Osteoblast (primary cell): ENCODE results near the gene P3R3URF. TPM values are rescaled to one million over a fixed set of nuclear protein-coding genes. Genes with fewer than 3 reads are reported as not detected.

Experiments
- DNase-seq: peaks from one replicate; pipeline ENCODE4 v3.0.0; 2011; ENCODE audit warnings: low spot score, mixed read lengths; ENCODE audit not compliant: insufficient read length; ENCODE audit errors: missing footprints
- H2AFZ ChIP-seq: 2 replicates; pipeline ENCODE4 v1.6.0; 2011; ENCODE audit warnings: mild to moderate bottlenecking, low read length
- H3K27ac ChIP-seq: 2 replicates; pipeline ENCODE4 v1.5.1; 2011; ENCODE audit warnings: mild to moderate bottlenecking, low read depth, low read length, moderate library complexity
- H3K27me3 ChIP-seq: 2 replicates; pipeline ENCODE4 v1.6.0; 2012; ENCODE audit warnings: mild to moderate bottlenecking, control low read depth, inconsistent platforms, low read length, moderate library complexity; ENCODE audit not compliant: insufficient read depth
- H3K36me3 ChIP-seq: 2 replicates; pipeline ENCODE4 v1.5.1; 2011; ENCODE audit warnings: mild to moderate bottlenecking, low read length, control low read depth, moderate library complexity; ENCODE audit not compliant: insufficient read depth
- H3K4me1 ChIP-seq: 2 replicates; pipeline ENCODE4 v1.5.1; 2011; ENCODE audit warnings: mild to moderate bottlenecking, low read length, control low read depth, moderate library complexity; ENCODE audit not compliant: insufficient read depth
- H3K4me2 ChIP-seq: 2 replicates; pipeline ENCODE4 v1.6.0; 2011; ENCODE audit warnings: mild to moderate bottlenecking, low read length; ENCODE audit not compliant: insufficient read depth
- H3K4me3 ChIP-seq: fragments of 200-600 bp; sonication (generic); 3 replicates; pipeline ENCODE4 v1.5.1; 2012; ENCODE audit warnings: mild to moderate bottlenecking, low read length, inconsistent platforms; ENCODE audit not compliant: insufficient read depth
- H3K79me2 ChIP-seq: 2 replicates; pipeline ENCODE4 v1.6.0; 2012; ENCODE audit warnings: mild to moderate bottlenecking, low read length, control low read depth, inconsistent platforms; ENCODE audit not compliant: insufficient read depth
- H3K9me3 ChIP-seq: 2 replicates; pipeline ENCODE4 v1.5.1; 2011; ENCODE audit warnings: low read depth, low read length, control low read depth
- H4K20me1 ChIP-seq: 2 replicates; pipeline ENCODE4 v1.6.0; 2012; ENCODE audit warnings: mild to moderate bottlenecking, low read length, control low read depth; ENCODE audit not compliant: insufficient read depth
- total RNA-seq: library from RNA; depleted of rRNA; stranded (reverse); fragments of >200 nt; gene quantifications from 2 replicates; pipeline ENCODE4 v1.2.3, GENCODE V29; 2012
- TF ChIP-seq, protein P1 (sequence below): IDR thresholded peaks from 2 replicates; pipeline ENCODE4 v1.5.1; 2011; ENCODE audit warnings: mild to moderate bottlenecking, low read depth, low read length, moderate library complexity; ENCODE audit errors: extremely low read depth

Gene P3R3URF
- total RNA-seq, 1 donor, result not detected

GRCh38 chr1:46206399-46206798, 30.1 kb upstream of the P3R3URF start:
- TF ChIP-seq, protein P1, sequence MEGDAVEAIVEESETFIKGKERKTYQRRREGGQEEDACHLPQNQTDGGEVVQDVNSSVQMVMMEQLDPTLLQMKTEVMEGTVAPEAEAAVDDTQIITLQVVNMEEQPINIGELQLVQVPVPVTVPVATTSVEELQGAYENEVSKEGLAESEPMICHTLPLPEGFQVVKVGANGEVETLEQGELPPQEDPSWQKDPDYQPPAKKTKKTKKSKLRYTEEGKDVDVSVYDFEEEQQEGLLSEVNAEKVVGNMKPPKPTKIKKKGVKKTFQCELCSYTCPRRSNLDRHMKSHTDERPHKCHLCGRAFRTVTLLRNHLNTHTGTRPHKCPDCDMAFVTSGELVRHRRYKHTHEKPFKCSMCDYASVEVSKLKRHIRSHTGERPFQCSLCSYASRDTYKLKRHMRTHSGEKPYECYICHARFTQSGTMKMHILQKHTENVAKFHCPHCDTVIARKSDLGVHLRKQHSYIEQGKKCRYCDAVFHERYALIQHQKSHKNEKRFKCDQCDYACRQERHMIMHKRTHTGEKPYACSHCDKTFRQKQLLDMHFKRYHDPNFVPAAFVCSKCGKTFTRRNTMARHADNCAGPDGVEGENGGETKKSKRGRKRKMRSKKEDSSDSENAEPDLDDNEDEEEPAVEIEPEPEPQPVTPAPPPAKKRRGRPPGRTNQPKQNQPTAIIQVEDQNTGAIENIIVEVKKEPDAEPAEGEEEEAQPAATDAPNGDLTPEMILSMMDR, result no peak
- Histone ChIP-seq H2AFZ (no peak overlapping the region), H3K27ac (no peak overlapping the region), H3K4me1 (peaks cover 12% of the 10 kb centered on the region), H3K36me3 (peaks cover 4% of the 10 kb centered on the region), H3K4me2 (no peak overlapping the region), H3K4me3 (no peak overlapping the region), H4K20me1 (peaks cover 5% of the 10 kb centered on the region), H3K79me2 (peaks cover 11% of the 10 kb centered on the region), H3K9me3 (no peaks in the 10 kb centered on the region), H3K27me3 (no peaks in the 10 kb centered on the region)
- no peak for DNase-seq

GRCh38 chr1:46205791-46206190, 29.5 kb upstream of the P3R3URF start:
- Histone ChIP-seq H3K79me2 (peaks cover 11% of the 10 kb centered on the region), H3K9me3 (no peaks in the 10 kb centered on the region), H3K4me3 (no peak overlapping the region), H4K20me1 (peaks cover 5% of the 10 kb centered on the region), H2AFZ (no peak overlapping the region), H3K27ac (no peak overlapping the region), H3K36me3 (peaks cover 4% of the 10 kb centered on the region), H3K27me3 (no peaks in the 10 kb centered on the region), H3K4me1 (peaks cover 12% of the 10 kb centered on the region), H3K4me2 (no peak overlapping the region)
- TF ChIP-seq, protein P1, result no peak
- peak; percentile 56 for DNase-seq

- no peak overlapping the region for H3K4me2 ChIP-seq
- DNase-seq, result no peak
Observed at GRCh38 chr1:46205141-46205540, 28.9 kb upstream of the P3R3URF start.

GRCh38 chr1:46204406-46204742, 28.1 kb upstream of the P3R3URF start:
- Histone ChIP-seq H3K4me2 (peak overlapping the region; percentile 98), H3K36me3 (peaks cover 4% of the 10 kb centered on the region), H3K4me3 (peak overlapping the region; percentile 97), H4K20me1 (peaks cover 5% of the 10 kb centered on the region), H2AFZ (no peak overlapping the region), H3K27me3 (no peaks in the 10 kb centered on the region), H3K9me3 (no peaks in the 10 kb centered on the region), H3K4me1 (peaks cover 12% of the 10 kb centered on the region), H3K79me2 (peaks cover 11% of the 10 kb centered on the region), H3K27ac (no peak overlapping the region)
- peak; percentile 80 for DNase-seq
- TF ChIP-seq, protein P1, result no peak

More at GRCh38 chr1:46205141-46205540, 28.9 kb upstream of the P3R3URF start:
- H3K27ac ChIP-seq, result no peak overlapping the region
- TF ChIP-seq, protein P1, result no peak
- H2AFZ ChIP-seq, result no peak overlapping the region
- no peaks in the 10 kb centered on the region for H3K27me3 ChIP-seq
- no peaks in the 10 kb centered on the region for H3K9me3 ChIP-seq
- no peak overlapping the region for H3K4me3 ChIP-seq
- peaks cover 12% of the 10 kb centered on the region for H3K4me1 ChIP-seq
- H3K36me3 ChIP-seq, result peaks cover 4% of the 10 kb centered on the region
- peaks cover 11% of the 10 kb centered on the region for H3K79me2 ChIP-seq
- H4K20me1 ChIP-seq, result peaks cover 5% of the 10 kb centered on the region
